Measurements from ENCODE around the gene WDR27.

WDR27 gene

DNA sequence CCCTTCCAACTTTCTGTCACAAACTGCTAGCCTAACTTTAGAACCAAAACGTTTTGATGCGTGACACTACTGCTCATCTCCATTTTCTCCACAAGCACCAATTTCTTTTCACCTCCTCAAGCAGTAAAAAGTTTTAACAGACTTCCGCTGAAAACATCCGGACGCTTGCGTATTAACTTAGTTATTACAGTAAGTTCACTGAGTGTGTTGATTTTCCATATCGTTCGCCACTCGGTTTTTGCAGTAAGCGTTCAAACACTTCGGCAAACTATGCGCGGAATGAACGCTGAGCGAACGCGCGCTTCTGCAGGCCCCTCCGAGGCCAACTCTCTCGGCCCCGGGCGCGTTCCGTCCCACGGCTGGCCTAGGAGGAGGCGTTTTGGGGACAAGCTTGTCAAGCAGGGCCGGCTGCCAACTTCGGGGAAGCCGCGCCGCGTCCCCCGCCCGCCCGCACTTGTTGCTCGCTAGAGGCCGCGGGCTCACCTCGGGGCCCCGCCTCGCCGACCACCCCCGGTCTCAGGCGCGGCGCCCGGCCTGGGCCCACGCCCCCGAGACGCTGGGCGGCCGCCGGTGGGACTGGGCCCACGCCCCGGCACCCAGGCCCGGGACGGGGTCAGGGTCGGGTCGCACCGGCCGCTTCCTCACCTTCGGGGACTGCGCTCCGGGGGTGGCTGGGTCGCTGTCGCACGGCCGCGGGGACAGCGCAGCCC lies 21.5 kb upstream of the WDR27 start:
- no peaks in the 10 kb centered on the region for H3K27me3 ChIP-seq (ENCODE audit: insufficient read depth, low read length)
- H4K20me1 ChIP-seq (ENCODE audit: insufficient read depth, low read length), result no peaks in the 10 kb centered on the region
- H3K79me2 ChIP-seq (ENCODE audit: insufficient read depth, low read length), result peaks cover 44% of the 10 kb centered on the region
- peak overlapping the region; percentile 70 for H3K4me3 ChIP-seq (ENCODE audit: low read depth, low read length, poor library complexity, severe bottlenecking)
- H3F3A ChIP-seq (ENCODE audit: insufficient read depth, low read length), result 0 out of 2 replicates have a peak, but pooled peaks cover 3% of the 10 kb centered on the region
- no peaks in the 10 kb centered on the region for H3K9me3 ChIP-seq (ENCODE audit: low read length)
- peak overlapping the region; percentile 80 for H3K27ac ChIP-seq (ENCODE audit: low read depth, low read length, poor library complexity, severe bottlenecking)
- H3K9ac ChIP-seq (ENCODE audit: low read length), result peak overlapping the region; percentile 73
- no peak overlapping the region for H2AFZ ChIP-seq (ENCODE audit: low read length)
- peaks cover 30% of the 10 kb centered on the region for H3K4me1 ChIP-seq (ENCODE audit: insufficient read depth, low read length, severe bottlenecking)
- no peak for TF ChIP-seq EZH2 (IDR thresholded peaks at IDR 0.05; ENCODE audit: borderline replicate concordance, low read length)
- TF ChIP-seq, protein P1, sequence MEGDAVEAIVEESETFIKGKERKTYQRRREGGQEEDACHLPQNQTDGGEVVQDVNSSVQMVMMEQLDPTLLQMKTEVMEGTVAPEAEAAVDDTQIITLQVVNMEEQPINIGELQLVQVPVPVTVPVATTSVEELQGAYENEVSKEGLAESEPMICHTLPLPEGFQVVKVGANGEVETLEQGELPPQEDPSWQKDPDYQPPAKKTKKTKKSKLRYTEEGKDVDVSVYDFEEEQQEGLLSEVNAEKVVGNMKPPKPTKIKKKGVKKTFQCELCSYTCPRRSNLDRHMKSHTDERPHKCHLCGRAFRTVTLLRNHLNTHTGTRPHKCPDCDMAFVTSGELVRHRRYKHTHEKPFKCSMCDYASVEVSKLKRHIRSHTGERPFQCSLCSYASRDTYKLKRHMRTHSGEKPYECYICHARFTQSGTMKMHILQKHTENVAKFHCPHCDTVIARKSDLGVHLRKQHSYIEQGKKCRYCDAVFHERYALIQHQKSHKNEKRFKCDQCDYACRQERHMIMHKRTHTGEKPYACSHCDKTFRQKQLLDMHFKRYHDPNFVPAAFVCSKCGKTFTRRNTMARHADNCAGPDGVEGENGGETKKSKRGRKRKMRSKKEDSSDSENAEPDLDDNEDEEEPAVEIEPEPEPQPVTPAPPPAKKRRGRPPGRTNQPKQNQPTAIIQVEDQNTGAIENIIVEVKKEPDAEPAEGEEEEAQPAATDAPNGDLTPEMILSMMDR (IDR thresholded peaks at IDR 0.05; ENCODE audit: low read length), result no peak
- H3K9me2 ChIP-seq (ENCODE audit: low read depth, low read length), result no peaks in the 10 kb centered on the region
- H3K36me3 ChIP-seq (ENCODE audit: insufficient read depth, low read length), result peaks cover 15% of the 10 kb centered on the region
- peak overlapping the region; percentile 98 for H3K4me2 ChIP-seq (ENCODE audit: low read length)

DNA sequence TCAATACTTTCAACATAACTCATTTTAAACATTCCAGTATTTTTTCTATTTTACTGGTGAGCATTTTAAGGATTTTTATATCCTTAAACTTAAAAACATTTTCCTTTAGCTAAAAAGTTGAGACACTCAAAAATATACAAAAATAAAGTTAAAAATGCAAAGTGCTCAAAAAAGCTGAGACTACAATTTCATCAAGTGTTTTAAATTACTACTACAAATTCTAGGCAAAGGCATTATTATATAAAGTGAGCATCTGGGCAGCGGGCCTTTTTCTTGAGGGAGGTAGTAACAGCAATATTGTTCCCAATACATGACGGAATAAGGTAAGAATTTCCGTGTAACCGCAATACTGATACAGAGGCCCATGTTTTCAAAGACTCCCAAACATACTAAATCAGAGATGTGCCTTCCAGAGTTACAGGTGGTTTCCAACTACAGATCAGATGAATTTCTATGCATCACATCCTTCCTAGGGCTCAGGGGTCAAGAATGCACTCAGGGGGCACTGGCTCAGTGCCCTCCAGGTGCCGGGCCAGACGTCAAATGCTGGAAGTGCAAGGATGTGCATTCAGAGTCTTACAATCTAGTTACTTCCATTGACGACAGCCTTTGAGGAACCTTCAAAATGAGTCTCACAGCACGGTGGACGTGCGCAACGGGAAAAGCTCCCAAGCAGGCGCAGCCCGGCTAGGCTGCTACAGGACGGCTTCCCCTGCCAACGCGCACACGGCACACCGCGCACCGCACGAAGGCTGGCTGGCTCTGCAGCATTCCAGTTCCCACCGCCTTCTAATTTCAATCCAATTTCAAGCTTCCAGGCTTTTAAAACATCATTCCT lies 20.8 kb upstream of the WDR27 start:
- Histone ChIP-seq H2AFZ (ENCODE audit: low read length) (no peak overlapping the region), H3K9ac (ENCODE audit: low read length) (peak overlapping the region; percentile 73), H3K9me2 (ENCODE audit: low read depth, low read length) (no peaks in the 10 kb centered on the region), H3K9me3 (ENCODE audit: low read length) (no peaks in the 10 kb centered on the region), H3K4me3 (ENCODE audit: low read depth, low read length, poor library complexity, severe bottlenecking) (peak overlapping the region; percentile 70), H3K27ac (ENCODE audit: low read depth, low read length, poor library complexity, severe bottlenecking) (peak overlapping the region; percentile 80), H3K4me1 (ENCODE audit: insufficient read depth, low read length, severe bottlenecking) (peaks cover 30% of the 10 kb centered on the region), H3K79me2 (ENCODE audit: insufficient read depth, low read length) (peaks cover 44% of the 10 kb centered on the region), H3K4me2 (ENCODE audit: low read length) (peak overlapping the region; percentile 98), H3K36me3 (ENCODE audit: insufficient read depth, low read length) (peaks cover 19% of the 10 kb centered on the region), H3F3A (ENCODE audit: insufficient read depth, low read length) (0 out of 2 replicates have a peak, but pooled peaks cover 3% of the 10 kb centered on the region), H4K20me1 (ENCODE audit: insufficient read depth, low read length) (no peaks in the 10 kb centered on the region), H3K27me3 (ENCODE audit: insufficient read depth, low read length) (no peaks in the 10 kb centered on the region)
- TF ChIP-seq, protein P1 (IDR thresholded peaks at IDR 0.05; ENCODE audit: low read length), result no peak
- TF ChIP-seq EZH2 (IDR thresholded peaks at IDR 0.05; ENCODE audit: borderline replicate concordance, low read length), result no peak

DNA sequence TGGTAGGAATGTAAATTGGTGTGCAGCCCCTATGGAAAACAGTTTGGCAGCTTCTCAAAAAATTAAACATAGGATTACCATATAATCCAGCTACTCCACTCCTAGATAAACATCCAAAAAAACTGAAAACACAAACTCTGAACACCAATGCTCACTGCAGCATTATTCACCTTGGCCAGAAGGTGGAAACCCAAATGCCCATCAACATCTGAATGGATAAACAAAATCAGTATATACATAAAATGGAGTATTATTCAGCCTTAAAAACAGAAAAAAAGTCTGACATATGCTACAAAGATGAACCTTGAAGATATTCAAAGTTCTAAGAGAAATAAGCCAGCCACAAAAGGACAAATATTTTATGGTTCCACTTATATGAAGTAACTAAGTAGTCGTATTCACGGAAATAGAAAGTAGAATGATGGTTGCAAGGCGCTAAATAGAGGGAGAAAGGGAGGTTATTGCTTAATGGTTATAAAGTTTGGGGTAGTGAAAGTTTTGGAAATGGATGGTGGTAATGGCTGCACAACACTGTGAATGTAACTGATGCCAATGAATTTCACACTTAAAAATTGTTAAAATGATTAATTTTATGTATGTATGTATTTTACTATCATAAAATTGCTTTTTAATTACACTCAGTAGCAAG lies 18.5 kb upstream of the WDR27 start:
- Histone ChIP-seq H3K4me1 (ENCODE audit: insufficient read depth, low read length, severe bottlenecking) (peaks cover 24% of the 10 kb centered on the region), H3K4me2 (ENCODE audit: low read length) (no peak overlapping the region), H2AFZ (ENCODE audit: low read length) (no peak overlapping the region), H3K79me2 (ENCODE audit: insufficient read depth, low read length) (peaks cover 44% of the 10 kb centered on the region), H3K4me3 (ENCODE audit: low read depth, low read length, poor library complexity, severe bottlenecking) (no peak overlapping the region), H3K9ac (ENCODE audit: low read length) (no peak overlapping the region), H4K20me1 (ENCODE audit: insufficient read depth, low read length) (no peaks in the 10 kb centered on the region), H3K27ac (ENCODE audit: low read depth, low read length, poor library complexity, severe bottlenecking) (no peak overlapping the region), H3K9me3 (ENCODE audit: low read length) (no peaks in the 10 kb centered on the region), H3K9me2 (ENCODE audit: low read depth, low read length) (no peaks in the 10 kb centered on the region), H3K36me3 (ENCODE audit: insufficient read depth, low read length) (peaks cover 41% of the 10 kb centered on the region), H3F3A (ENCODE audit: insufficient read depth, low read length) (no peaks in the 10 kb centered on the region), H3K27me3 (ENCODE audit: insufficient read depth, low read length) (no peaks in the 10 kb centered on the region)
- TF ChIP-seq, protein P1 (IDR thresholded peaks at IDR 0.05; ENCODE audit: low read length), result no peak; the same call in 1 of the 2 replicates
- TF ChIP-seq EZH2 (IDR thresholded peaks at IDR 0.05; ENCODE audit: borderline replicate concordance, low read length), result no peak
